LNCaP clone FGC (cell line): ENCODE measurements around the gene OR56B1.

Source experiments
- DNase-seq: peaks from one replicate; pipeline ENCODE4 v3.0.0-alpha.2; 2011; ENCODE audit warnings: low read depth
- H3K4me3 ChIP-seq: 2 replicates; pipeline ENCODE4 v1.5.1; 2011; ENCODE audit warnings: mild to moderate bottlenecking, low read depth, low read length, control low read depth
- TF ChIP-seq, protein P1 (sequence below): IDR thresholded peaks from 2 replicates; pipeline ENCODE4 v1.5.1; 2012; ENCODE audit warnings: mild to moderate bottlenecking; ENCODE audit not compliant: control insufficient read depth, insufficient read depth; ENCODE audit errors: extremely low read depth

Gene OR56B1

DNA sequence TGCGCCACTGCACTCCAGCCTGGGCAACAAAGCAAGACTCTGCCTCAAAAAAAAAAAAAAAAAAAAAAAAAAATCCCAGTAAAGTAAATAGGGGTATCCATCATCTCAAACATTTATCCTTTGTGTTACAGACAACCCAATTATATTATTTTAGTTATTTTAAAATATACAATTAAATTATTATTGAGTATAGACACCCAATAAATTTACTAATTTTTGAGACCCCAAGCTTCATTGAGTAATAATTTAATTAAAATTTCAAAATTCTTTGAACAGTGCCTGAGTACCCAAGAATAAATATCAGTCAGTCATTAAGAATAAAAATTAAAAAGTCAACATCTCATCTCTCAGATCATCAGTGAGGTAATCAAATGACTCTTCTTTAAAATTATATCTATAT is 17.7 kb downstream of the OR56B1 start, which contains the start of gene OR52N4:
Gene OR52N4 (plus strand): TSS at position 301 of the 400 bp plus-strand sequence. CDS start 498 bp downstream, outside the sequence.
- H3K4me3 ChIP-seq, result no peak within 1 kb of the TSS
- TF ChIP-seq, protein P1, sequence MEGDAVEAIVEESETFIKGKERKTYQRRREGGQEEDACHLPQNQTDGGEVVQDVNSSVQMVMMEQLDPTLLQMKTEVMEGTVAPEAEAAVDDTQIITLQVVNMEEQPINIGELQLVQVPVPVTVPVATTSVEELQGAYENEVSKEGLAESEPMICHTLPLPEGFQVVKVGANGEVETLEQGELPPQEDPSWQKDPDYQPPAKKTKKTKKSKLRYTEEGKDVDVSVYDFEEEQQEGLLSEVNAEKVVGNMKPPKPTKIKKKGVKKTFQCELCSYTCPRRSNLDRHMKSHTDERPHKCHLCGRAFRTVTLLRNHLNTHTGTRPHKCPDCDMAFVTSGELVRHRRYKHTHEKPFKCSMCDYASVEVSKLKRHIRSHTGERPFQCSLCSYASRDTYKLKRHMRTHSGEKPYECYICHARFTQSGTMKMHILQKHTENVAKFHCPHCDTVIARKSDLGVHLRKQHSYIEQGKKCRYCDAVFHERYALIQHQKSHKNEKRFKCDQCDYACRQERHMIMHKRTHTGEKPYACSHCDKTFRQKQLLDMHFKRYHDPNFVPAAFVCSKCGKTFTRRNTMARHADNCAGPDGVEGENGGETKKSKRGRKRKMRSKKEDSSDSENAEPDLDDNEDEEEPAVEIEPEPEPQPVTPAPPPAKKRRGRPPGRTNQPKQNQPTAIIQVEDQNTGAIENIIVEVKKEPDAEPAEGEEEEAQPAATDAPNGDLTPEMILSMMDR, result no peak
- DNase-seq, result no peak

DNA sequence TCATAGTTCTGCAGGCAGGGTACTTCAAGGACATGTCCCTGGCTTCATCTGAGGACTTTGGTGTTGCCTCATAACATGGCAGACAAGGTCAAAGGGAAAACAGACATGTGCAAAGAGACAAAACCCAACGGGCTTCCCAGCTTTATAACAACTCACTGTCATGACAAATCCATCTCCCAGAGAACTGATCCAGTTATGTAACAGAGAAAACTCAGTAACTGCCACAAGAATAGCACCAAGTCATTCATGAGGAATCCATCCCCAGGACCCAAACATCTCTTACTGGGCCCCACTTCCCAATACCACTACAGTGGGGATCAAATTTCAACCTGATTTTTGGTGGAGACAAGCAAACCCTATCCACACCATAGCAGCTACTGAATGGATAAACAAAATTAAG is 30.8 kb downstream of the OR56B1 start:
- TF ChIP-seq, protein P1, result no peak
- no peak overlapping the region for H3K4me3 ChIP-seq
- no peak for DNase-seq

DNA sequence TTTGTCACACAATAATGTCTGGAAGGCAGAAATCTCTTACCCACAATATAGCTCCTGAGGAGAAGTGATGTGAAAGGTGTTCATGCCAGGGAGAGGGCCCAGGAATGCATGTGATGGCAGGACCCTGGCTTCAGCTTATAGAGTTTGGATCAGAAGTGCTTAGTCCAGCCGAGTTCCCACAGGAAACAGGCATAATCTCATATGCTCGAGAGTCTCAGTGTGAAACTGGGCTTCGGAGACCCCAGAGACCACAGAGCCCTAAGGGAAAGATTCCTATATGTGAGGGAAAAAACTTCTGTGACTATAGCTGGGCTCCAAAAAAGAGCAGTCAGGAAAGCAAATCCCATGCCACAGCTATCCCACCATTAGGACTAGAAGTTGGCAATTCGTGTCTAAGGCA is 47.0 kb downstream of the OR56B1 start, which contains the start of gene OR52N5:
Gene OR52N5 (minus strand): TSS at position 101 of the 400 bp plus-strand sequence. CDS start 4,721 bp downstream, outside the sequence.
- TF ChIP-seq, protein P1, result no peak
- H3K4me3 ChIP-seq, result no peak within 1 kb of the TSS
- DNase-seq, result no peak
